Loucy (cell line): ENCODE measurements around the gene CENPX.

Experiments
- H2AFZ ChIP-seq: fragments of 200-600 bp; sonication (generic); 2 replicates; pipeline ENCODE4 v1.6.0; 2016; ENCODE audit warnings: antibody characterized with exemption, mild to moderate bottlenecking, low read length, moderate library complexity
- H3F3A ChIP-seq: fragments of 200-600 bp; 2 replicates; pipeline ENCODE4 v1.6.0; 2016; ENCODE audit warnings: antibody characterized with exemption, low read depth, mild to moderate bottlenecking
- H3K27me3 ChIP-seq: fragments of 200-600 bp; sonication (generic); 2 replicates; pipeline ENCODE4 v1.6.1; 2014; ENCODE audit warnings: low read length, mild to moderate bottlenecking; ENCODE audit not compliant: insufficient read depth, poor library complexity, severe bottlenecking
- H3K36me3 ChIP-seq: fragments of 200-600 bp; sonication (generic); 2 replicates; pipeline ENCODE4 v1.6.1; 2016; ENCODE audit warnings: low read length; ENCODE audit not compliant: insufficient read depth
- H3K4me1 ChIP-seq: fragments of 200-600 bp; sonication (generic); 2 replicates; pipeline ENCODE4 v1.5.1; 2014; ENCODE audit warnings: low read length, mild to moderate bottlenecking; ENCODE audit not compliant: insufficient read depth, poor library complexity, severe bottlenecking
- H3K4me2 ChIP-seq: fragments of 200-600 bp; sonication (generic); 2 replicates; pipeline ENCODE4 v1.6.0; 2014; ENCODE audit warnings: antibody characterized with exemption, low read length, low read depth, mild to moderate bottlenecking; ENCODE audit not compliant: poor library complexity, severe bottlenecking
- H3K4me3 ChIP-seq: fragments of 200-600 bp; sonication (generic); 2 replicates; pipeline ENCODE4 v1.5.1; 2014; ENCODE audit warnings: low read length, mild to moderate bottlenecking, mixed read lengths; ENCODE audit not compliant: poor library complexity, severe bottlenecking
- H3K79me2 ChIP-seq: fragments of 200-600 bp; sonication (generic); 2 replicates; pipeline ENCODE4 v1.6.1; 2014; ENCODE audit warnings: low read length; ENCODE audit not compliant: insufficient read depth
- H3K9ac ChIP-seq: fragments of 200-600 bp; sonication (generic); 2 replicates; pipeline ENCODE4 v1.6.0; 2014; ENCODE audit warnings: mild to moderate bottlenecking, low read depth, low read length, moderate library complexity; ENCODE audit not compliant: poor library complexity, severe bottlenecking
- H3K9me2 ChIP-seq: fragments of 200-600 bp; sonication (generic); replicated peaks from 2 replicates; pipeline ENCODE4 v1.6.1; 2016; ENCODE audit warnings: low read depth, low read length, mixed read lengths
- H3K9me3 ChIP-seq: fragments of 200-600 bp; sonication (generic); 2 replicates; pipeline ENCODE4 v1.6.1; 2014; ENCODE audit warnings: mild to moderate bottlenecking, antibody characterized with exemption, low read length, low read depth; ENCODE audit not compliant: insufficient read depth
- H4K20me1 ChIP-seq: fragments of 200-600 bp; sonication (generic); 2 replicates; pipeline ENCODE4 v1.6.0; 2014; ENCODE audit warnings: antibody characterized with exemption, low read length, mild to moderate bottlenecking; ENCODE audit not compliant: insufficient read depth, poor library complexity, severe bottlenecking
- CTCF ChIP-seq: fragments of 200-600 bp; sonication (generic); conservative IDR thresholded peaks from 2 replicates; pipeline ENCODE4 v1.5.1; 2014; ENCODE audit warnings: mild to moderate bottlenecking, antibody characterized with exemption, low read length
- EZH2phosphoT487 ChIP-seq: fragments of 200-600 bp; IDR thresholded peaks from 2 replicates; pipeline ENCODE4 v1.6.1; 2018; ENCODE audit warnings: antibody characterized with exemption, mild to moderate bottlenecking, moderate library complexity, borderline replicate concordance

The CENPX gene

GRCh38 chr17:82055965-82056728 lies 33.5 kb upstream of the CENPX start:
- H3K27me3 ChIP-seq: no peaks in the 10 kb centered on the region
- no peaks in the 10 kb centered on the region for H3F3A ChIP-seq
- no peak overlapping the region for H3K4me3 ChIP-seq
- no peaks in the 10 kb centered on the region for H3K9me3 ChIP-seq
- peaks cover 21% of the 10 kb centered on the region for H3K79me2 ChIP-seq
- H3K4me1 ChIP-seq: peaks cover 15% of the 10 kb centered on the region
- no peaks in the 10 kb centered on the region for H3K9me2 ChIP-seq
- H4K20me1 ChIP-seq: peaks cover 11% of the 10 kb centered on the region
- H3K4me2 ChIP-seq: no peak overlapping the region
- no peak overlapping the region for H2AFZ ChIP-seq
- H3K9ac ChIP-seq: no peak overlapping the region
- peaks cover 34% of the 10 kb centered on the region; the same call in 1 of the 2 replicates for H3K36me3 ChIP-seq
- TF ChIP-seq EZH2phosphoT487 (no peak), CTCF (no peak)

- Histone ChIP-seq H3K9me2 (no peaks in the 10 kb centered on the region), H3K4me1 (peaks cover 18% of the 10 kb centered on the region), H3F3A (no peaks in the 10 kb centered on the region), H3K27me3 (no peaks in the 10 kb centered on the region), H2AFZ (no peak overlapping the region), H3K4me3 (no peak overlapping the region), H3K79me2 (peaks cover 28% of the 10 kb centered on the region), H4K20me1 (peaks cover 11% of the 10 kb centered on the region), H3K9me3 (no peaks in the 10 kb centered on the region), H3K4me2 (no peak overlapping the region), H3K9ac (no peak overlapping the region), H3K36me3 (peaks cover 34% of the 10 kb centered on the region; the same call in 1 of the 2 replicates)
- TF ChIP-seq CTCF: no peak
- no peak for TF ChIP-seq EZH2phosphoT487
These were observed 32.6 kb upstream of the CENPX start for GRCh38 chr17:82055023-82055964.

- H3K4me3 ChIP-seq: no peak overlapping the region
- peaks cover 11% of the 10 kb centered on the region for H4K20me1 ChIP-seq
- H3K4me2 ChIP-seq: no peak overlapping the region
- no peaks in the 10 kb centered on the region for H3K27me3 ChIP-seq
- no peaks in the 10 kb centered on the region for H3K9me2 ChIP-seq
- no peaks in the 10 kb centered on the region for H3K9me3 ChIP-seq
- H3K4me1 ChIP-seq: peaks cover 21% of the 10 kb centered on the region
- H3K9ac ChIP-seq: no peak overlapping the region
- peaks cover 28% of the 10 kb centered on the region for H3K79me2 ChIP-seq
- no peak overlapping the region for H2AFZ ChIP-seq
- H3K36me3 ChIP-seq: peaks cover 29% of the 10 kb centered on the region; the same call in 1 of the 2 replicates
- H3F3A ChIP-seq: no peaks in the 10 kb centered on the region
- no peak for TF ChIP-seq EZH2phosphoT487
- no peak for TF ChIP-seq CTCF
These were observed 31.8 kb upstream of the CENPX start for GRCh38 chr17:82054351-82055022.
